NCI-H2227 (cell line): ENCODE data around the gene PARD3.

ENCODE experiments used
- DNase-seq: peaks from one replicate; lab custom pipeline; 2025; ENCODE audit not compliant: unreplicated experiment; lab: John Stamatoyannopoulos, UW

PARD3 gene

GRCh38 chr10:34240039-34240438, 575.1 kb downstream of the PARD3 start:
- no peak for DNase-seq

- no peak for DNase-seq
Observed at GRCh38 chr10:34237898-34238455, 577.1 kb downstream of the PARD3 start.

GRCh38 chr10:34236931-34237330, 578.2 kb downstream of the PARD3 start:
- peak; percentile 8 for DNase-seq

GRCh38 chr10:34235164-34235832, 579.8 kb downstream of the PARD3 start:
- no peak for DNase-seq

- no peak for DNase-seq
Observed at GRCh38 chr10:34232481-34232880, 582.6 kb downstream of the PARD3 start.

GRCh38 chr10:34231441-34232180, 583.5 kb downstream of the PARD3 start:
- DNase-seq = peak; percentile 77

- no peak for DNase-seq
Observed at GRCh38 chr10:34229917-34230316, 585.2 kb downstream of the PARD3 start.

GRCh38 chr10:34228066-34228465, 587.0 kb downstream of the PARD3 start:
- DNase-seq = no peak

GRCh38 chr10:34224639-34225038, 590.5 kb downstream of the PARD3 start:
- DNase-seq = peak; percentile 15

- DNase-seq = no peak
Observed at GRCh38 chr10:34223658-34224057, 591.4 kb downstream of the PARD3 start.

GRCh38 chr10:34222359-34222758, 592.7 kb downstream of the PARD3 start:
- DNase-seq = no peak

GRCh38 chr10:34219753-34220548, 595.1 kb downstream of the PARD3 start:
- DNase-seq = no peak

GRCh38 chr10:34217524-34217923, 597.6 kb downstream of the PARD3 start:
- no peak for DNase-seq

GRCh38 chr10:34216348-34216945, 598.6 kb downstream of the PARD3 start:
- no peak for DNase-seq

- no peak for DNase-seq
Observed at GRCh38 chr10:34213805-34214197, 601.3 kb downstream of the PARD3 start.

GRCh38 chr10:34213193-34213804, 601.8 kb downstream of the PARD3 start:
- DNase-seq = no peak

GRCh38 chr10:34207343-34207742, 607.8 kb downstream of the PARD3 start:
- DNase-seq = no peak

GRCh38 chr10:34206935-34207268, 608.2 kb downstream of the PARD3 start:
- DNase-seq = no peak

- DNase-seq = no peak
Observed at GRCh38 chr10:34206078-34206934, 608.8 kb downstream of the PARD3 start.

- DNase-seq = no peak
Observed at GRCh38 chr10:34205452-34205851, 609.6 kb downstream of the PARD3 start.
